GM21723 (cell line): ENCODE results near the gene NUTF2.
A peak's percentile ranks its signal among the peaks of the same experiment; 100 is the strongest.

Experiments used
- ATAC-seq: cut with Tn5 transposase; IDR thresholded peaks from one replicate; pipeline ENCODE4 v1.9.1; 2021; ENCODE audit warnings: mild to moderate bottlenecking, moderate library complexity; ENCODE audit not compliant: unreplicated experiment

The NUTF2 gene

GRCh38 chr16:67846320-67847063 lies at the start of gene NUTF2:
Gene NUTF2 (plus strand): TSS chr16:67846933. CDS start chr16:67865131, 18,198 bp downstream.
- ATAC-seq, result peak; percentile 58

- no peak for ATAC-seq
Observed at GRCh38 chr16:67800338-67800926, 46.3 kb upstream of the NUTF2 start.

- ATAC-seq, result no peak
Observed at GRCh38 chr16:67801241-67801640, 45.5 kb upstream of the NUTF2 start.

- no peak for ATAC-seq
Observed at GRCh38 chr16:67801883-67802282, 44.9 kb upstream of the NUTF2 start.

GRCh38 chr16:67803894-67804293 lies 42.8 kb upstream of the NUTF2 start:
- no peak for ATAC-seq

- ATAC-seq, result no peak
Observed at GRCh38 chr16:67804853-67805542, 41.7 kb upstream of the NUTF2 start.

- no peak for ATAC-seq
Observed at GRCh38 chr16:67805718-67806427, 40.9 kb upstream of the NUTF2 start.

GRCh38 chr16:67806428-67807147 lies 40.1 kb upstream of the NUTF2 start, which contains the start of the genes RANBP10 and TSNAXIP1:
Gene RANBP10 (minus strand): TSS chr16:67806560. CDS start chr16:67806536, 24 bp downstream.
Gene TSNAXIP1 (plus strand): TSS chr16:67806889. CDS start chr16:67807150, 261 bp downstream.
- peak; percentile 93 for ATAC-seq

- ATAC-seq, result no peak
Observed at GRCh38 chr16:67807148-67807682, 39.5 kb upstream of the NUTF2 start.

- no peak for ATAC-seq
Observed at GRCh38 chr16:67811899-67812298, 34.8 kb upstream of the NUTF2 start.

- ATAC-seq, result no peak
Observed at GRCh38 chr16:67814567-67814966, 32.2 kb upstream of the NUTF2 start.

GRCh38 chr16:67820608-67821259 lies 26.0 kb upstream of the NUTF2 start:
- no peak for ATAC-seq

- ATAC-seq, result no peak
Observed at GRCh38 chr16:67822511-67822910, 24.2 kb upstream of the NUTF2 start.

GRCh38 chr16:67825119-67825518 lies 21.6 kb upstream of the NUTF2 start:
- no peak for ATAC-seq

- no peak for ATAC-seq
Observed at GRCh38 chr16:67825906-67826305, 20.8 kb upstream of the NUTF2 start.

- no peak for ATAC-seq
Observed at GRCh38 chr16:67828651-67829050, 18.1 kb upstream of the NUTF2 start.

- no peak for ATAC-seq
Observed at GRCh38 chr16:67833030-67833414, 13.7 kb upstream of the NUTF2 start.

GRCh38 chr16:67833415-67834241 lies 13.1 kb upstream of the NUTF2 start:
- ATAC-seq, result peak; percentile 96

- no peak for ATAC-seq
Observed at GRCh38 chr16:67834242-67834614, 12.5 kb upstream of the NUTF2 start.
